ENCODE data around the gene RGS6. TPM values are rescaled to one million over a fixed set of nuclear protein-coding genes. Genes with fewer than 3 reads are reported as not detected.

Gene RGS6
- total and polyA plus RNA-seq, 2 of the 4 experiments (the other 2 are of a cell fraction) = not detected

- no peaks in the 10 kb centered on the region for H3K27me3 ChIP-seq (ENCODE audit: control insufficient read depth, insufficient read depth, low read length)
- no peaks in the 10 kb centered on the region for H4K20me1 ChIP-seq (ENCODE audit: insufficient read depth, low read length)
- H3K14ac ChIP-seq (replicated peaks; ENCODE audit: low read depth, low read length) = peak overlapping the region; percentile 90
- peak overlapping the region; percentile 88; the same call in 2 of the 3 replicates for H2BK15ac ChIP-seq (ENCODE audit: low read depth, low read length)
- peak overlapping the region; percentile 92 for H2AK5ac ChIP-seq (ENCODE audit: low read depth, low read length)
- DNase-seq = no peak
- peaks cover 45% of the 10 kb centered on the region for H3K4me1 ChIP-seq (ENCODE audit: control insufficient read depth, insufficient read depth, low read length)
- peak overlapping the region; percentile 100 for H2BK120ac ChIP-seq (ENCODE audit: low read depth, low read length)
- intact Hi-C loops (cut with micrococcal nuclease) (no loop called here), dilution Hi-C loops (cut with HindIII; ENCODE audit: low sequenced_read_pairs, unreplicated experiment) (no loop called here), in situ Hi-C loops (cut with MboI; ENCODE audit: low sequenced_read_pairs) (no loop called here)
- no peak overlapping the region for H3K9ac ChIP-seq (ENCODE audit: low read depth, low read length)
- no peak for ATAC-seq (ENCODE audit: low read depth)
- peaks cover 41% of the 10 kb centered on the region for H3K9me1 ChIP-seq (ENCODE audit: insufficient read depth, low read length)
- peak overlapping the region; percentile 92 for H4K91ac ChIP-seq (ENCODE audit: insufficient read depth, low read depth, low read length)
- no TSS peak for BruUV-seq (replicated peaks)
- H4K8ac ChIP-seq (ENCODE audit: low read depth in 2 of 2, low read length in 2 of 2) = peak overlapping the region; percentile 59 to 65; a peak in 3 of 4 replicates
- no peak overlapping the region for H3K4me2 ChIP-seq (ENCODE audit: low read depth, low read length)
- peak overlapping the region; percentile 19; the same call in 1 of the 2 replicates for H3K27ac ChIP-seq (ENCODE audit: insufficient read depth, low read length)
- peak overlapping the region; percentile 68 for H2AFZ ChIP-seq (replicated peaks; ENCODE audit: low read length, poor library complexity)
- peak overlapping the region; percentile 71 for H2AK9ac ChIP-seq (replicated peaks; ENCODE audit: low read depth, low read length, poor library complexity)
- H3K23ac ChIP-seq (ENCODE audit: low read depth, low read length) = peak overlapping the region; percentile 64; the same call in 1 of the 2 replicates
- peak overlapping the region; percentile 81 for H2BK20ac ChIP-seq (ENCODE audit: low read depth, low read length)
- H3K9me3 ChIP-seq (ENCODE audit: control insufficient read depth, insufficient read depth, low read length) = no peaks in the 10 kb centered on the region
- H4K5ac ChIP-seq (ENCODE audit: low read depth, low read length) = peak overlapping the region; percentile 74
- TF ChIP-seq FOS (IDR thresholded peaks at IDR 0.05; ENCODE audit: low read depth, low read length) (no peak), RFX5 (IDR thresholded peaks at IDR 0.05; ENCODE audit: low read depth, low read length) (no peak), MAFK (IDR thresholded peaks at IDR 0.05; ENCODE audit: low read depth, low read length) (no peak), NFE2L2 (IDR thresholded peaks at IDR 0.05; ENCODE audit: low read depth, low read length) (no peak), CTCF (conservative IDR thresholded peaks at IDR 0.05; ENCODE audit: low read depth, low read length) (no peak), MXI1 (IDR thresholded peaks at IDR 0.05; ENCODE audit: borderline replicate concordance, low read depth, low read length) (no peak), MAZ (IDR thresholded peaks at IDR 0.05; ENCODE audit: borderline replicate concordance, low read depth, low read length) (no peak), RAD21 (IDR thresholded peaks at IDR 0.05; ENCODE audit: low read length) (no peak), BHLHE40 (IDR thresholded peaks at IDR 0.05; ENCODE audit: low read depth, low read length) (no peak), RCOR1 (IDR thresholded peaks at IDR 0.05; ENCODE audit: insufficient replicate concordance, low read length) (no peak), CHD1 (IDR thresholded peaks at IDR 0.05; ENCODE audit: low read depth, low read length) (no peak), ELK1 (IDR thresholded peaks at IDR 0.05; ENCODE audit: borderline replicate concordance, low read depth, low read length) (no peak), POLR2A (IDR thresholded peaks at IDR 0.05; ENCODE audit: low read depth, low read length) (no peak), SMC3 (IDR thresholded peaks at IDR 0.05; ENCODE audit: low read depth, low read length) (no peak), CEBPB (IDR thresholded peaks at IDR 0.05; ENCODE audit: low read depth, low read length) (no peak), USF2 (IDR thresholded peaks at IDR 0.05; ENCODE audit: low read depth, low read length) (no peak)
- ChIA-PET POLR2A (ENCODE audit: unreplicated experiment) (no interaction called here), CTCF (no interaction called here)
- no peaks in the 10 kb centered on the region for H3K36me3 ChIP-seq (ENCODE audit: control insufficient read depth, insufficient read depth, low read length)
- H2BK5ac ChIP-seq (ENCODE audit: low read depth, low read length, poor library complexity, severe bottlenecking) = peak overlapping the region; percentile 77
- H3K4me3 ChIP-seq (ENCODE audit: insufficient read depth, low read depth, low read length) = no peak overlapping the region
- WGBS, 2 experiments (ENCODE audit: extremely low coverage in 2 of 2, insufficient read length in 1 of 2) = no CpG with 5 or more reads among the region's 2 CpGs
- no peak overlapping the region for H3K56ac ChIP-seq (ENCODE audit: extremely low read depth, insufficient read depth, low read length)
- H3K4ac ChIP-seq (ENCODE audit: low read depth, low read length) = peak overlapping the region; percentile 88
- H3K18ac ChIP-seq (ENCODE audit: low read depth, low read length) = peak overlapping the region; percentile 71
- peaks cover 0 to 19% of the 10 kb centered on the region in 2 experiments; a peak in 2 of 4 replicates for H3K79me1 ChIP-seq (ENCODE audit: low read depth in 1 of 2, low read length in 2 of 2)
Measured at GRCh38 chr14:72613975-72614319, 681.7 kb downstream of the RGS6 start.
